HG03045 (cell line): ENCODE measurements around the gene ARHGAP18.

Experiments
- ATAC-seq: cut with Tn5 transposase; IDR thresholded peaks from one replicate; pipeline ENCODE4 v1.9.1; 2021; ENCODE audit warnings: mild to moderate bottlenecking, moderate library complexity; ENCODE audit not compliant: unreplicated experiment

ARHGAP18 gene

GRCh38 chr6:129546702-129547101 lies 163.3 kb downstream of the ARHGAP18 start:
- no peak for ATAC-seq

DNA sequence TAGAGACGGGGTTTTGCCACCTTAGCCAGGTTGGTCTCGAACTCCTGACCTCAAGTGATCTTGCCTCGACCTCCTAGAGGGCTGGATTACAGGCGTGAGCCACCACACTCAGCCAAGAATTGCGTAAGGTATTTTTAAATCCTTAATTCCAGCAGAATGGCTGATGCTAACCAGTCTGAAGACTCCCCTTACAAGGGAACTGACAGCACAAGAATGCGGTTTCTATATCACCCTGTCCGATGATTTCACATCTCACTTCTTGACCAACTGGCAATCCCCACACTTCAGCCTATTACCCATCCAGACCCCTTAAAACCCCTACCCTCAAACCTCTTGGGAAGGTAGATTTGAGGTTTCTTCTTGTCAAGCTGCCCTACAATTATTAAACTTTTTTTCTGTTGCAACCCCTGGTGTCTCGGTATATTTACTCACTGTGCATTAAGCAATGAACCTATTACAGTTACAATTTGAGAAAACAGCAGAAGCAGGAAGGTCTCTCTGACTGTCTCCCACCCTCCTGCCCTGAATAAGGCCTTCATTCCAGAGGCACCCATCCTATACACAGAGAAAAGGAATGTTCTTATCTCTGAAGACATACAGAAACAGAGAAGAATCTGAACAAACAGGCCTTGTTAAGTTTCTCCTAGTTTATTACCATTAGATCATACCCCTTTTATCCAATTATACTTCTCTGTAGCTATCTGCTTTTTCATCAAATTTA lies 164.9 kb downstream of the ARHGAP18 start:
- no peak for ATAC-seq

DNA sequence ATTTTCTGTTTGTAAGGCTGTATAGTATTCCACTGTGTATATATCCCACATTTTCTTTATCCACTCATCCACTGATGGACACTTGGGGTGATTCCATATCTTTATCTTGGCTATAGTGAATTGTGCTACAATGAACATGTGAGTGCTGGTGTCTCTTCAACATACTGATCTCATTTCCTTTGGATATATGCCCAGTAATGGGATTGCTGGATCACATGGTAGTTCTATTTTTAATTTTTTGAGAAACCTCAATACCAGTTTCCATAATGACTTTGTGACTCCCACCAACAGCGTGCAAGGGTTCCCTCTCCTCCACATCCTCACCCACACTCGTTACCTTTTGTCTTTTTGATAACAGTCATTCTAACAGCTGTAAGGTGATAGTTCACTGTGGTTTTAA lies 166.0 kb downstream of the ARHGAP18 start:
- ATAC-seq: no peak

GRCh38 chr6:129542705-129543104 lies 167.3 kb downstream of the ARHGAP18 start:
- no peak for ATAC-seq

DNA sequence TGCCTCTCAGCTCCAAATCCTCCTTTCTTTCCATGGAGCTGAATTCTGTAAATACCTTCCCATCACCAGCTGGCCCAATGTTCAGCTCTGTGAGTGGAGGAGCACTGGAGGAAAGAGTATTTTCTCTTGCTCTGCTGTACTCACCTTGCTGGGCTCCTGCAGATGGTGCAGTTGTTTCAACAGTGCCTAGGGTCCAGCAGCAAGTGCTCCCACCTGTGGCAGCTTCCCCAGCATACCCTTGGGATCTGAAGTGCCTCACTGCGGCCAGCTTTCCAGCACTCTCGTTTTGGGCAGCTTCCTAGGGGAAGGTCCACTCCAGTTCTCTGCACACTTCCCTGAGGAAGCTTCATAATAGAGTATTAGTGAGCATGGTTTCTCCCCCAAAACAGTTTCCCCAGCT lies 170.9 kb downstream of the ARHGAP18 start:
- ATAC-seq: no peak

DNA sequence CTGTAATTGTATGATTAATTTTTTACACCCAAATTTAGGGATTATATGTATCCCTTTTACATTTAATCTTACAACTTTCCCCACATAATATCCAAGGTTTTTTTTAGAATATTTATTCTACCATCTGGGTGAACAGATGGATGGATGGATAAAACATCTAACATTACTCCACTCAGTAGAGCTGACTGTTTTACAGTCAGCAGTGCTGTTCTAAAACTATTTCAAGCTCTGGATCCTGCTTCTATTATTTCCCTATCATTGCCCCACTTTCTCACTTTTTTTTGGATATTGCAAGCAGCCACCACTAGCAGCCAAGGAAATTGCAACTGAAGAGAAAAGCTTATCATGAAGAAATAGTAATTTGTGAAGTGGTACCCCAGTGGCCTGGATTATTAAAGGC lies 173.7 kb downstream of the ARHGAP18 start:
- no peak for ATAC-seq

- no peak for ATAC-seq
These were observed 175.1 kb downstream of the ARHGAP18 start for GRCh38 chr6:129534926-129535325.
